ENCODE measurements around the gene RAPGEF5. TPM values are rescaled to one million over a fixed set of nuclear protein-coding genes. Genes with fewer than 3 reads are reported as not detected.
A peak's percentile ranks its signal among the peaks of the same experiment; 100 is the strongest.

Gene RAPGEF5
- polyA plus RNA-seq, 1 of the 3 experiments (the other 2 are of a cell fraction): 1.2 TPM

- POLR2A ChIA-PET: no interaction called here
- CTCF ChIA-PET: interaction anchor here (0.9 to 1.3 kb wide), 4 partner anchors 9 to 22 kb away, joined by 3 read pairs; no protein-coding TSS in a partner anchor
- 81% methylated on average over 10 of the region's 10 CpGs for WGBS (ENCODE audit: low lambda C conversion rate)
- Histone ChIP-seq H3K4me3 (ENCODE audit: low read depth in 2 of 2, low read length in 1 of 2) (no peak overlapping the region), H3K27me3 (ENCODE audit: insufficient read depth) (no peaks in the 10 kb centered on the region), H4K20me1 (ENCODE audit: insufficient read depth) (no peaks in the 10 kb centered on the region), H3K9me2 (no peaks in the 10 kb centered on the region), H3F3A (replicated peaks; ENCODE audit: insufficient read depth) (peaks cover 25% of the 10 kb centered on the region), H3K9ac (no peak overlapping the region), H3K4me1 (ENCODE audit: control insufficient read depth in 1 of 2, insufficient read depth in 2 of 2, low read depth in 1 of 2, low read length in 1 of 2) (peaks cover 0 to 20% of the 10 kb centered on the region in 2 experiments; a peak in 3 of 4 replicates), H3K27ac (ENCODE audit: low read depth in 2 of 2, low read length in 1 of 2) (peak overlapping the region in 1 of 2 experiments; percentile 69; a peak in 1 of 4 replicates), H2AFZ (ENCODE audit: low read depth) (no peak overlapping the region), H3K79me2 (ENCODE audit: insufficient read depth) (no peaks in the 10 kb centered on the region), H3K9me3 (no peaks in the 10 kb centered on the region), H3K36me3 (replicated peaks in 1 of 2; ENCODE audit: control insufficient read depth in 1 of 2, insufficient read depth in 2 of 2, low read length in 1 of 2) (no peaks in the 10 kb centered on the region), H3K4me2 (no peak overlapping the region)
- no peak for DNase-seq
- TF ChIP-seq FOXJ3 (CRISPR knock-in tag; IDR thresholded peaks at IDR 0.05) (no peak), RXRA (IDR thresholded peaks at IDR 0.05; ENCODE audit: borderline replicate concordance, low read depth) (no peak), FOSL2 (IDR thresholded peaks at IDR 0.05; ENCODE audit: borderline replicate concordance, low read depth) (no peak), RFX5 (IDR thresholded peaks at IDR 0.05; ENCODE audit: low read length) (no peak), SMC3 (IDR thresholded peaks at IDR 0.05; ENCODE audit: low read depth, low read length) (no peak), POLR2AphosphoS5 (IDR thresholded peaks at IDR 0.05; ENCODE audit: low read depth, low read length) (no peak), GATA2 (CRISPR knock-in tag; IDR thresholded peaks at IDR 0.05) (no peak), USF1 (IDR thresholded peaks at IDR 0.05; ENCODE audit: borderline replicate concordance, low read depth) (no peak), NRF1 (IDR thresholded peaks at IDR 0.05; ENCODE audit: low read depth, low read length) (no peak)
Observed at GRCh38 chr7:22400150-22400814, 43.3 kb upstream of the RAPGEF5 start.

DNA sequence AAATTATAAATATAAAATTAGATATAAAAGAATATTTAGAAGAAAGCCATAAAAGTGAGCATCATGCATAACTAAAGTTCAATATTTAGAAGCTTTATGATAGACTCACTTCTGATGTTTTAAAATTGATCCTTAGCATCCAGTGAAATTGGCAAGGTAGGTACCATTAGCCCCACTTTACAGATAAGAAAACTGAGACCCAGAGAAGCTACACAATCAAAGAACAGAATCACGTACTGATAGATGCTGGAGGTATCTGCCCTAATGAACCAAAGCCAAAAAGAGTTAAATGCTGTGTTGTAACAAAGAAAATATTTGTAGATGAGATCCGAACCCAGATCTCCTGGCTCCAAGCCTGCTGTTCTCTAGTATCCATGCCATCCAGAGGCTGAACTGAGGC, 42.6 kb upstream of the RAPGEF5 start:
- H3K36me3 ChIP-seq (replicated peaks in 1 of 2; ENCODE audit: control insufficient read depth in 1 of 2, insufficient read depth in 2 of 2, low read length in 1 of 2): no peaks in the 10 kb centered on the region
- CTCF ChIA-PET: interaction anchor here (0.9 to 1.1 kb wide), 2 partner anchors 10 to 21 kb away, joined by 3 read pairs; no protein-coding TSS in a partner anchor
- no peaks in the 10 kb centered on the region for H3K9me2 ChIP-seq
- no peaks in the 10 kb centered on the region for H3K79me2 ChIP-seq (ENCODE audit: insufficient read depth)
- H3K4me2 ChIP-seq: no peak overlapping the region
- H3K9me3 ChIP-seq: no peaks in the 10 kb centered on the region
- no peaks in the 10 kb centered on the region for H4K20me1 ChIP-seq (ENCODE audit: insufficient read depth)
- H3K4me1 ChIP-seq (ENCODE audit: control insufficient read depth in 1 of 2, insufficient read depth in 2 of 2, low read depth in 1 of 2, low read length in 1 of 2): peaks cover 0 to 20% of the 10 kb centered on the region in 2 experiments; a peak in 3 of 4 replicates
- H3K27me3 ChIP-seq (ENCODE audit: insufficient read depth): no peaks in the 10 kb centered on the region
- no peak overlapping the region for H3K9ac ChIP-seq
- H3F3A ChIP-seq (replicated peaks; ENCODE audit: insufficient read depth): peaks cover 25% of the 10 kb centered on the region
- H2AFZ ChIP-seq (ENCODE audit: low read depth): no peak overlapping the region
- no peak for DNase-seq
- H3K4me3 ChIP-seq (ENCODE audit: low read depth in 2 of 2, low read length in 1 of 2): no peak overlapping the region
- 79% methylated on average over 2 of the region's 2 CpGs for WGBS (ENCODE audit: low lambda C conversion rate)
- TF ChIP-seq RXRA (IDR thresholded peaks at IDR 0.05; ENCODE audit: borderline replicate concordance, low read depth) (no peak), MAX (IDR thresholded peaks at IDR 0.05; ENCODE audit: low read depth) (no peak), MXI1 (IDR thresholded peaks at IDR 0.05; ENCODE audit: low read depth, low read length) (no peak), FOXJ3 (CRISPR knock-in tag; IDR thresholded peaks at IDR 0.05) (no peak), NRF1 (IDR thresholded peaks at IDR 0.05; ENCODE audit: low read depth, low read length) (no peak), POLR2AphosphoS5 (IDR thresholded peaks at IDR 0.05; ENCODE audit: low read depth, low read length) (no peak), GABPA (IDR thresholded peaks at IDR 0.05; ENCODE audit: low read depth) (no peak), REST (IDR thresholded peaks at IDR 0.05; ENCODE audit: low read depth, low read length) (no peak), FOSL2 (IDR thresholded peaks at IDR 0.05; ENCODE audit: borderline replicate concordance, low read depth) (no peak), NFIC (IDR thresholded peaks at IDR 0.05; ENCODE audit: borderline replicate concordance) (no peak), IRF3 (IDR thresholded peaks at IDR 0.05; ENCODE audit: low read depth, low read length) (no peak), JUND (IDR thresholded peaks at IDR 0.05) (no peak), FOXM1 (IDR thresholded peaks at IDR 0.05; ENCODE audit: low read depth) (no peak), TCF12 (IDR thresholded peaks at IDR 0.05) (no peak), ELF1 (IDR thresholded peaks at IDR 0.05) (no peak)
- TF ChIP-seq, protein P1, sequence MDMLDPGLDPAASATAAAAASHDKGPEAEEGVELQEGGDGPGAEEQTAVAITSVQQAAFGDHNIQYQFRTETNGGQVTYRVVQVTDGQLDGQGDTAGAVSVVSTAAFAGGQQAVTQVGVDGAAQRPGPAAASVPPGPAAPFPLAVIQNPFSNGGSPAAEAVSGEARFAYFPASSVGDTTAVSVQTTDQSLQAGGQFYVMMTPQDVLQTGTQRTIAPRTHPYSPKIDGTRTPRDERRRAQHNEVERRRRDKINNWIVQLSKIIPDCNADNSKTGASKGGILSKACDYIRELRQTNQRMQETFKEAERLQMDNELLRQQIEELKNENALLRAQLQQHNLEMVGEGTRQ (IDR thresholded peaks at IDR 0.05; ENCODE audit: borderline replicate concordance, low read depth, low read length): no peak
- no peak overlapping the region for H3K27ac ChIP-seq (ENCODE audit: low read depth in 2 of 2, low read length in 1 of 2)
- POLR2A ChIA-PET: no interaction called here
